GM21447 (cell line): ENCODE measurements around the gene SCN9A.

Experiments
- ATAC-seq: cut with Tn5 transposase; IDR thresholded peaks from one replicate; pipeline ENCODE4 v1.9.1; 2021; ENCODE audit not compliant: unreplicated experiment

SCN9A gene

DNA sequence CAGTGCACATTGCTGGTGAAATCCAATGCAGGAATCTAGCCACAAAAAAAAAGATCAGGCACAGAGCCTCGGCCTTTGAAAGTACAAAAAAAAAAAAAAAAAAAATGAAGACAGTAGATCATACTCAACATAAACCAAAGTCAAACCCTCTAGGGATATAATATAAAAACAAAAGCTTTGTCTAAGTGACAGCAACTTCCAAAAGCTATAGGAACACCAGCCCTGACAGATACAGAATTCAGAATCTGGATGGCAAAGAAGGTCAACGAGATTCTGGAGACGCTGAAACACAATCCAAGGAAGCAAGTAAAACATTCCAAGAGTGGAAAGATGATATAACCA lies 194.0 kb downstream of the SCN9A start:
- no peak for ATAC-seq

DNA sequence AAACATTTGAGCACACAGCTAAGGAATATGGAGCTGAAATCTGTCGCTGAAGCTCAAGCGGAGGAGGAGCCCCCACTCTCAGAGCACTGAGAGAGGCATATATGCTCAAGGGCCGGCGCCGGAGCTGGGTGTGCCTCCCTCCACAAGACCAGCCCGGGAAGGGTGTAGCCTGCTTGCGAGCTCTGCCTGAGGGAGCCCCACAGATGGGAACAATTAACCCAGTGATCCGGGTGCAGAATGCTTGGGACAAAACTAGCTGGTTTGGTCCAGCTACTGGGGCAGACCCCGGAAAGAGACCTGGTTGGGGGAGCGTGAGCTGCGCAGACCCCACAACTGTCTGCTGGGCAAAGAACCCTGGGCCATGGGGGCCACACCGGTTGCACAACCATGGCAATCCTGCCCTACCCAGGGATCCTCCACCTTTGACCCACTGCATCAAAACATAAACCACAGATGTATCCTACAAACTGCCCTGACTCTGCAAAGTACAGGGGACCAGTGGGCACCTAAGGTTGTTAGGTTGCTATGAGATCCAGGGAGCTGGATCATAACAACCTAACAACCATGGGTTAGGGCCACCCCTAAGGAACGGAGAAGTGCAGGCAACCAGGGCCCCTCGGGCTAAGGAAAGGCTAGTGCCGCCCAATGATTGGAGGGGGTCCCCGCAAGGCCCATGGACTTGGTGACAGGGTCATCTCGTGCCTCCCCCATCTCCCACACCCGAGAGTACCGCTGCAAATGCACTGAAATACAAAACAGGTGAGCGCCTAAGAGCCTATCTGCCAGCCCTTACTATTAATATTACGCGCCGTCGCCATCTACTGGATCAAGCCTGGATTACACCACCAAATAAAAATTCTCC lies 194.6 kb downstream of the SCN9A start:
- peak; percentile 97 for ATAC-seq

DNA sequence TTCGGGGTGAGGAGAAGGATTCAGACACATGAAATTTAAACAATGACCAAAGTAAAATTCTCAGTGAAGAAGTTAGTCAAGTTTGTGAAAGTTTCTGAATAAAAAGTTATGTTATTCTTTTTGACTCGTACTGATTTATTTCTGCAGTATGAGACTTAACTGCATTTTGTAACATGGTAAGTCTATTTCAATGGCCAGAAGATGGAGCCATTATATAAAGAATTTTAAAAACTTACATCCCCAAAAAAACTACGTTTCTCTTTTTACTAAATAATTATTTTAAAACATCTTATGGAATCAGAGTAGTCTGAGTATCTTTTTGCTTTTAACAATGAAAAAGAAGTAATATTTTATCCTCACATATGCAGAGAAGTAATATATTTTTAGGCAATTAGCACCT lies 196.5 kb downstream of the SCN9A start:
- no peak for ATAC-seq

DNA sequence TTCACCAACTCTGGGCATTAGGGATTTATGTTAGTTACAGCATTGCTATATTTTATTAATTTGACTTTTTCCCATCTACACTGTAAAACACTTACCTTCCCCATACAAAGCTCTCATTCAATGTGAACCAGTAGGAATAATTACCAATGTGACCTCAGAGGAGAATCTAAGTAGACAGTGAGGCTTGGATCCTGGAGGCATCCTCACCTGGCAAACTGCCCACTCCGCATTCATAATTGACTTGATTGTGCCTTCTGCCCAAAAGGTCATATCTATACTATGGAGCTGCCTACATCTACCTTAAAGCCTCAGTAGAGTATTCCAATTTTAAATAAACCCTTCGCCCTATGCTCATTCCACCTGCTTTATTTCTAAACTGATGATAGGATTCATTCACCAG lies 202.5 kb downstream of the SCN9A start:
- no peak for ATAC-seq

DNA sequence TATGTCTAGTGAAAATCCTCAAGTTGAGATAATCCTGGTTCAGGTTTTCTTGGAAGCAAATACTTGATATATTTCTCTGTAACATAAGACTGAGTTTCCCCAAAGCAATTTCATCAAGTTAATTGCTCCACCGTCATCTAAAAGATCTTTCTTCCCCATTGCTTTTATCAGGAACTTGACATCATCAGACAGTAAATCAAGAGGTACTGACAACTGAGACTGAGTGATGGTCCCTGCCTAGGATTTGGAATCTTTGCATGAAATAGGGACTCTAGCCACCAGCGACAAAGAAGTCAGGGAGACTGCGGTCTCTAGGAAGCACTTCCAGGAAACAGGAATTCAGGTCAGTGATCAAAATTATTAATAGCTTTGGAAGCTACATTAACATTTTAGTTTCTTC lies 204.5 kb downstream of the SCN9A start:
- no peak for ATAC-seq

DNA sequence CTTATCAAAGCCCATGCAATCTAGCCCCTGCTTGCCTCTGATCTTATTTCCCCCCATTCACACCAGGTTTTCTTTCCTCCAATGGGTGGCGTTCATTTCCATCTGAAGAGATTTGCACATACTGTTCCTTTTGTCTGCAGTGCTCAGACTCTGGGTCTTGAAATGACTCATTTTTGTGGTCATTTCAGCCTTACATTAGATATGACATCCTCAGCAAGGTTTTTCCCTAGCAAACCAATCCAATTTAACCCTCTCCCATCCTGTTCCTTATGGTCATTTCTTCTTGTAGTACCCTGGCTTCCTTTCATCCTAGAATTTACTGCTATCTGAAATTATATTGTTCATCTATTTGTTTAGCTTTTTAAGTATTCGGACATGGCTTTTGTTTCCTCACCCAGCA lies 205.4 kb downstream of the SCN9A start:
- peak; percentile 69 for ATAC-seq

DNA sequence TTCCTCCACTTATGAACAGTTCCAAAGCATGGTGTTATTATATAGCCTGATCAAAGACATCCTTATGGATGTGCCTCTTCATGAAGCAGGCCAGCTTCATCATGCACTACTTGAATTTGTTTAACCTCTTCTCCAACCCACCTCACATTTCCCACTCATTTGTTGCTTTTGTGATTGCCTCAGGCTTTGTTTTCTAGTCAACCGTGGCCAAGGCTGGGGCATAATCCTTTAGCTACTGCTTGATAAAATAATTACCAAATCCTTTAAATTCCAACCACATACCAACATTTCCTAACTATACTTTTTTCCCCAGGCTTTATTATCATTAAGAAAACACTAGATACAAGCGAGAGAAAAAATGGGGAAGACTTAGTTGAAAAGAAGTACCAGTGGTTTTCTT lies 208.3 kb downstream of the SCN9A start:
- no peak for ATAC-seq

DNA sequence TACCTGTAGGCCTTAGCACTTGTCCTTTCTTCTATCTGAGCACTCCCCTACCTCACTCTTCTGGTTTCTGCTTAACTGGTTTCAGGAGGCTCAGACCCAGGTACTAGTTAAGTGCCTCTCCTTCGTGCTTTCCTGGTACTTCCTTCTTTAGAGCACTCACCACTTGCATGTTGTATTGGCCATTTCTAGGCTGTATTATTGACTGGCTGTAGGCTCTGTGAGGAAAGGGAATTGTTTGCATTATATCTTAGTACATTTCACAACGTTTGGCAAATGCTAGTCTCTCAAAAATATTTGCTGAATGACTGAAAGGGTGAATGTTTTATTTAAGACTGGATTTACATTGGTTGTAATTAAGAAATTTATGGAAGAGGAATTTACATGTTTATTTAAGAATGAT lies 212.0 kb downstream of the SCN9A start:
- no peak for ATAC-seq

DNA sequence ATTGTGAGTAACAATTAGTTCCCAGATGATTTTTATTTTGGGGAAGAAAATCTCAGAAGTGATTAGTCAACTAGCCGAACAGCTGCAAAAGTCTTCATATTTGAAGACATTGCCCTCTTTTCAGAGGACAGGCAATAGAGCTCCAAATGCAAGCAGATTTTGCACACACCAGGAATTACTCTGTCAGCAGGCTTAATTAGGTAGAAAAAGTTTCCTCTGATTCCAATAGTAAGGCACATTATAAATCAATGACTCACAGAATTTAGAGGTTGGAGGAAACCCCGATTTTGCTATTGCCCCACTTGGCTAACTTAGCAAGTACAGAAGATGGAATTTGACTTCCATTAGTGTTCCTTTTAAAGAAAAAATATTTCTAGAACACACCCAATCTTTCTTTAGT lies 217.2 kb downstream of the SCN9A start:
- ATAC-seq: no peak

DNA sequence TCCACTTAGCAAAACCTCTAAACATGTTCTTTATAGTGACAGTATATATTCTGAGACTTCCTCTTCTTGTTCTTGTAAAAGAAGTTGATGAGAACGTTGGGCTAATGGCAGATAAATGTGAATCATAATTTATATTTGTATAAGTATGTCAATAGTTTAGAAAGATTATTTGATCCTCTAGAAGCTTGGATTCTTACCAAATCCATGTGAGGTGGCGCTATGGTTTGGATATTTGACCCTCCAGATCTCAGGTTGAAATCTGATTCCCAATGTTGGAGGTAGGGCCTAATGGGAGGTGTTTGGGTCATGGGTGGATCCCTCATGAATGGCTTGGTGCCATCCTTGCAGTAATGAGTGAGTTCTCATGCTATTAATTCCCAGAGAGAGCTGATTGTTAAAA lies 218.2 kb downstream of the SCN9A start:
- no peak for ATAC-seq

DNA sequence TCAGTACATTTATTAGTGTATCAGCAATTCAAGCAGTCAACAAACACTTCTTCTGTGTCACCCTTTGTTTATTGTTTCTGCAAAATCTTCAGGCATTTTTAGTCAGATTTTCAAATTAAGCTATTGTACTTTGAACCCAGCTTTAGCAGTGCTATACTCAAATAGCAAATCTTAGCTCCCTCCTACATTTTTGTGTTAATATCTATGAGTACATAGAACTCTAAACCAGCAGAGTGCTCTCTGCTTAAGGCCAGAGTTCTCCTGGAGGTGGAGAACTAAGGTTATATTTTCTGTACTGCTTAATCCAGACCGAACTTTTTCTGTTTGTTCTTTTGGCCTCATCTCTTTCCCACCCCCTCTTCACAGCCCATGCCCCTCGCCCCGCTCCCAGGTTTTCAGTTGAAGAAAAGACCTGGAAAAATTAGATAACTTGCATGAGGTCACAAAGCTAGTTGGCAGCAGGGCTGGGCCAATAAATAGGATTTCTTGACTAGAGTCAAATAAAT lies 218.7 kb downstream of the SCN9A start:
- ATAC-seq: no peak

DNA sequence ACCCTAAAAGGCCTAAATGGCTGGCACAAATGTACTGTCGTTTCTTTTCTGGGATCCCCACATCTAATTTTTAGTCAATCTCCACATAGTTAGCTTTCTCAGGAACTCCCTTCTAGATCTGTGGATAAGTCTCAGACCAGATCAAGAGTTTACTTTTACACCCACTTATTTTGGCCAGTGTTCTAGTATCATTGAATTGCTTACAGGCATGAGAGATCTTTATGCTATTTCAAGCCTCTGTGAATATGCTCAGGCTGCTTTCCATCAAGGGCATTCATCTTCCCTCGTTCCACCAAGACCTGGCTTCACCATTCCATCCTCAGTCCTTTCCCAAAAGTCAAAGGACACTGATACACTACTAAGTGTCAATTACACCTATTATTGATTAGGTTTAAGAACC lies 220.2 kb downstream of the SCN9A start:
- ATAC-seq: no peak

DNA sequence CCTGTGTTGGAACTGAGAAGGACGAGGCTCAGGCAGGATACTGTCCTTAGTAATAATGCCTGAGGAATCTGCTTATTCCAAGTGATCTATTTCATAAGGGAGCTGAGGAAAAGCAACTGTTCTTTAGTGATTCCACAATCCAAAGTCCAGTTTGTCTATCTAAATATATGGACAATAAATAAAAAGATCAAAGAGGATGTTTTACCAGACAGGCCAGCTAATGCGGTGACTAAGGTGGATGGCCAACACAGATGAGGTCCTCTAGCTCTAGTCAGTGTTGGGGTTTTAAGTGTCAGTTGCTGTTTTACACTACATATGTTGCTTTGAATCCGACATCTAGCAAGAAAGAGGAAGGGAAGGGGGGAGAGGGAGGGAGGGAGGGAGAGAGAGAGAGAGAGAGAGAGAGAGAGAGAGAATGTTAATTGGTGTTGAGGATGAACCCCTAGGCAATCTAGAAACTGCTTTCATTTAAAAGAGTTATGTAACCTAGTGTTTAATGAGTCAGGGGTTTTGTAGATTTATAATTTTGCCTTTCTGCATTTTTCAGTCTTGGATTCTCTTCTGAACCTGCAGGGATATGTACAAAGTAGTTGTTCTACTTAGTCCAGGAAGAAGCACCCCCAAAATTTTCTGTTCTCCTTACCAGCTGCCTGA lies 220.9 kb downstream of the SCN9A start:
- ATAC-seq: no peak

DNA sequence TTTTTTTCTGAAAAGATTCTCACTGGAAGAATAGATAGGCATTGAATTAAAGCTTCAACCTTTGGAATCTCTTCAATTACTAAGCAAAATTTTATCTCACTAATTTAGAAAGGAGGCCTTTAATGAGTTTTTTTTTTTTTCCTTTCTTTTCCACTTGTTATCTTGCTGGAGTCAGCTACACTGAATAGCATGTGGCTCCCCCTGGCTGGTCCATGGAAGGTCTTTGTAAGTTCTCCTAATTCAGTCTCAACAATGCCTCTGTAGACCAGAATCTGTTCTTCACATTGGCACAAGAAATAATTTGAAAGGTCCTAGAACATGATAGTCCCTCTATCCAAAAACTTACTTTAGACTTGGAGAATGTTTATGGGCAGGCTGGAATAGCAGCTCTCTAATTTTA lies 223.7 kb downstream of the SCN9A start:
- ATAC-seq: no peak

DNA sequence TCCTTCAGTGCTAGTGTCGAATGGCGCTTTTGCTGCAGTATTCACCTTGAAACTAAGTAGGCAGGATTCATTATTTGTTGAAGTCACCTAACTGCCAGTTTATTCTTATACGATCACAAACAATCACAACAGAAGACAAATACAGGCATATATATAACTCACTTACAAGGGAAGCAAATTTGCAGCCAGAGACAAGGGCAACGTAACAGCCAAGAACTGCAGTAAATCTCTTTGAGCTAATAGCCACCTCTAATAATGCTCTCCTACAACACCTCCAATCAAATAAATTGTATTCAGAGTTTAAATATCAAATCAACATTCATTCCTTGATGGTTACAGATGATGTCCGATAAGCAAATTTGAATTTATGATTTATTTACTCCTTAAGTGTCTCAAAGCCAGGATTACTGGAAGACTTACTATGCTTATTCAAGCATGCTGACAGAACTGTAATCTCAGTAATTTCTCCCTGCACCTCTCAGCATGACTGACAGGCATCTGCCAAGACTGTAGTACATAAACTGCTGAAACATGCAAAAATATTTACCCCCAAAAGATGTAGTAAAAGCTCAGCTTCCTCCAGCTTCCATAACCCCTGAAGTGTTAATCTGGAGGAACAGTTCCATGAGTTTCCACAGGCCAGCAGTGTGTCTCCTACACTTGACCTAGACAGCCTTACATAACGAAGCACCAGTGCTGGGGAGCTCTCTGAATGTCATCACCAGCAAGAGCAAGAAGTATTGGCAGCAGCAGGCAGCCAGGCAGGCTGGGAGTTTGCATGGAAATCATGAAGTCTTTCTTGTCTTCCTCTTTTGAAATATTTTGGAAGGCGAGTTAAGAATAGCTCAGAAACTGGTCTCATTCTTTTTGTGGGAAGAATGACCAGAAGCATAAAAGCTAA lies 227.0 kb downstream of the SCN9A start:
- no peak for ATAC-seq

DNA sequence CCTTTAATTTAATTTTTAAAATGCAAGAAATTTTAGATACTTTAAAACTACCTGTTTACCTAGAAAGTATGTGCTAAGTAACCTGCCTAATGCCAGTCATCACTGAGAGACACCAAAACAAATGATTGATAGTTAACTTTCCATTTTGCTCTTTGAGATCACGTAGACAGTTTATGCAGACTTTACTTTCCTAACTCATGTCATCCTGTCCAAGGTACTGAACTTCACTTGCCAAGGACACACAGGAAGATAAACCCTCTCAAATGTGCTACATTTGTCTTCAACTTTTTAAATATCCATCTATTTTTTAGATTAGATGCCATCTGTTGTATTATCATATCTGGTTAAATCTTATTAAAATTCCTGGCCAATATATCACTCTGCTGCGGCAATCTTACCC lies 227.9 kb downstream of the SCN9A start:
- ATAC-seq: no peak
